DMS153 treated with DMSO at 0.1 percent for 48 hours (cell line): Measurements from ENCODE around the gene TRIM17.

Source experiments
- DNase-seq: peaks from one replicate; lab custom pipeline; 2025; ENCODE audit not compliant: unreplicated experiment; lab: John Stamatoyannopoulos, UW

The TRIM17 gene

GRCh38 chr1:228402641-228403025, 14.0 kb downstream of the TRIM17 start:
- no peak for DNase-seq

GRCh38 chr1:228401782-228402640, 14.7 kb downstream of the TRIM17 start:
- DNase-seq, result no peak

- no peak for DNase-seq
These were observed 15.8 kb downstream of the TRIM17 start for GRCh38 chr1:228400692-228401454.

GRCh38 chr1:228400237-228400651, 16.4 kb downstream of the TRIM17 start:
- DNase-seq, result no peak

- DNase-seq, result no peak
These were observed 17.0 kb downstream of the TRIM17 start for GRCh38 chr1:228399531-228400236.

- no peak for DNase-seq
These were observed 17.8 kb downstream of the TRIM17 start for GRCh38 chr1:228398741-228399461.

GRCh38 chr1:228397966-228398365, 18.7 kb downstream of the TRIM17 start:
- DNase-seq, result no peak

GRCh38 chr1:228396770-228397662, 19.6 kb downstream of the TRIM17 start:
- no peak for DNase-seq

- DNase-seq, result no peak
These were observed 21.9 kb downstream of the TRIM17 start for GRCh38 chr1:228394571-228395394.

GRCh38 chr1:228393811-228394570, 22.7 kb downstream of the TRIM17 start:
- DNase-seq, result no peak

GRCh38 chr1:228393268-228393701, 23.4 kb downstream of the TRIM17 start:
- no peak for DNase-seq

- no peak for DNase-seq
These were observed 24.3 kb downstream of the TRIM17 start for GRCh38 chr1:228392111-228392936.

- DNase-seq, result no peak
These were observed 25.1 kb downstream of the TRIM17 start for GRCh38 chr1:228391411-228392020.

GRCh38 chr1:228390649-228391048, 26.0 kb downstream of the TRIM17 start:
- no peak for DNase-seq

GRCh38 chr1:228387321-228387720, 29.3 kb downstream of the TRIM17 start:
- no peak for DNase-seq

GRCh38 chr1:228385232-228385631, 31.4 kb downstream of the TRIM17 start:
- no peak for DNase-seq

GRCh38 chr1:228383773-228384172, 32.9 kb downstream of the TRIM17 start:
- DNase-seq, result no peak
